Measurements from ENCODE around the gene CALCB.
A peak's percentile ranks its signal among the peaks of the same experiment; 100 is the strongest.
"Not testable (repeated sequence)": the region's sequence is repeated elsewhere in the genome, so short reads cannot be mapped to it uniquely, and the experiment has no call there.

Gene CALCB

GRCh38 chr11:15073361-15074205, at the start of gene CALCB:
TSS of gene CALCB (plus strand) at chr11:15073593. CDS start at chr11:15074719, 1,126 bp downstream.
- peak; percentile 38 for DNase-seq
- Mint-ChIP-seq H3K9me3 (peaks cover 3% of the 10 kb centered on the region), H3K36me3 (no peaks in the 10 kb centered on the region), H3K4me1 (peaks cover 23% of the 10 kb centered on the region), H3K4me3 (peak within 1 kb of the TSS; percentile 72), H3K27me3 (peaks cover 61% of the 10 kb centered on the region), H3K27ac (no peak within 1 kb of the TSS)
- CTCF ChIA-PET = interaction anchor here (1.1 to 6.7 kb wide), 16 partner anchors 11 to 532 kb away, joined by 3 to 134 read pairs (median 5); partner anchors contain the start of gene CALCA

- Mint-ChIP-seq H3K27me3 (peaks cover 29% of the 10 kb centered on the region), H3K36me3 (no peaks in the 10 kb centered on the region), H3K4me3 (no peak overlapping the region), H3K9me3 (no peaks in the 10 kb centered on the region), H3K27ac (no peak overlapping the region), H3K4me1 (no peaks in the 10 kb centered on the region)
- CTCF ChIA-PET = no interaction called here
- DNase-seq = no peak
Observed at GRCh38 chr11:15027011-15027410, 46.4 kb upstream of the CALCB start.

GRCh38 chr11:15027956-15028355, 45.4 kb upstream of the CALCB start:
- Mint-ChIP-seq H3K4me3 (no peak overlapping the region), H3K36me3 (no peaks in the 10 kb centered on the region), H3K27ac (no peak overlapping the region), H3K27me3 (peaks cover 29% of the 10 kb centered on the region), H3K9me3 (no peaks in the 10 kb centered on the region), H3K4me1 (no peaks in the 10 kb centered on the region)
- CTCF ChIA-PET = no interaction called here
- no peak for DNase-seq

GRCh38 chr11:15028379-15028778, 45.0 kb upstream of the CALCB start:
- Mint-ChIP-seq H3K27me3 (peaks cover 29% of the 10 kb centered on the region), H3K4me3 (no peak overlapping the region), H3K4me1 (no peaks in the 10 kb centered on the region), H3K27ac (no peak overlapping the region), H3K9me3 (no peaks in the 10 kb centered on the region), H3K36me3 (no peaks in the 10 kb centered on the region)
- CTCF ChIA-PET = no interaction called here
- no peak for DNase-seq

GRCh38 chr11:15031945-15032344, 41.4 kb upstream of the CALCB start:
- H3K4me3 Mint-ChIP-seq, DNase-seq, CTCF ChIA-PET, H3K9me3 Mint-ChIP-seq, H3K36me3 Mint-ChIP-seq, H3K27ac Mint-ChIP-seq, H3K4me1 Mint-ChIP-seq: not testable (repeated sequence)
- H3K27me3 Mint-ChIP-seq = peaks cover 21% of the 10 kb centered on the region

- Mint-ChIP-seq H3K4me1 (no peaks in the 10 kb centered on the region), H3K27ac (no peak overlapping the region), H3K27me3 (peaks cover 21% of the 10 kb centered on the region), H3K9me3 (no peaks in the 10 kb centered on the region), H3K4me3 (no peak overlapping the region), H3K36me3 (no peaks in the 10 kb centered on the region)
- DNase-seq = no peak
- CTCF ChIA-PET = no interaction called here
Observed at GRCh38 chr11:15034687-15035267, 38.6 kb upstream of the CALCB start.

GRCh38 chr11:15035283-15035682, 38.1 kb upstream of the CALCB start:
- no peaks in the 10 kb centered on the region for H3K4me1 Mint-ChIP-seq
- H3K27me3 Mint-ChIP-seq = peaks cover 21% of the 10 kb centered on the region
- no peak overlapping the region for H3K27ac Mint-ChIP-seq
- H3K36me3 Mint-ChIP-seq = no peaks in the 10 kb centered on the region
- no peaks in the 10 kb centered on the region for H3K9me3 Mint-ChIP-seq
- CTCF ChIA-PET = no interaction called here
- DNase-seq = no peak
- no peak overlapping the region for H3K4me3 Mint-ChIP-seq

- Mint-ChIP-seq H3K4me3 (no peak overlapping the region), H3K36me3 (no peaks in the 10 kb centered on the region), H3K27me3 (peaks cover 21% of the 10 kb centered on the region), H3K9me3 (no peaks in the 10 kb centered on the region), H3K27ac (no peak overlapping the region), H3K4me1 (no peaks in the 10 kb centered on the region)
- DNase-seq = no peak
- CTCF ChIA-PET = interaction anchor here (1.3 to 1.6 kb wide), 2 partner anchors 36 to 62 kb away, joined by 4 to 6 read pairs; no protein-coding TSS in a partner anchor
Observed at GRCh38 chr11:15038963-15039362, 34.4 kb upstream of the CALCB start.

GRCh38 chr11:15045209-15045608, 28.2 kb upstream of the CALCB start:
- DNase-seq = no peak
- H3K4me3 Mint-ChIP-seq = no peak overlapping the region
- peaks cover 10% of the 10 kb centered on the region for H3K27me3 Mint-ChIP-seq
- no peaks in the 10 kb centered on the region for H3K36me3 Mint-ChIP-seq
- H3K9me3 Mint-ChIP-seq = no peaks in the 10 kb centered on the region
- CTCF ChIA-PET = no interaction called here
- no peaks in the 10 kb centered on the region for H3K4me1 Mint-ChIP-seq
- H3K27ac Mint-ChIP-seq = no peak overlapping the region

- Mint-ChIP-seq H3K36me3 (no peaks in the 10 kb centered on the region), H3K4me3 (no peak overlapping the region), H3K27me3 (peaks cover 10% of the 10 kb centered on the region), H3K9me3 (no peaks in the 10 kb centered on the region), H3K27ac (no peak overlapping the region), H3K4me1 (no peaks in the 10 kb centered on the region)
- CTCF ChIA-PET = interaction anchor here (1.3 kb wide), 2 partner anchors 55 to 71 kb away, joined by 4 read pairs; no protein-coding TSS in a partner anchor
- DNase-seq = no peak
Observed at GRCh38 chr11:15045891-15046290, 27.5 kb upstream of the CALCB start.

GRCh38 chr11:15046673-15047072, 26.7 kb upstream of the CALCB start:
- not testable (repeated sequence) for H3K4me3 Mint-ChIP-seq, H3K4me1 Mint-ChIP-seq, DNase-seq, H3K9me3 Mint-ChIP-seq, H3K36me3 Mint-ChIP-seq, H3K27ac Mint-ChIP-seq
- peaks cover 10% of the 10 kb centered on the region for H3K27me3 Mint-ChIP-seq
- CTCF ChIA-PET = interaction anchor here (1.3 to 1.9 kb wide), 3 partner anchors 28 to 72 kb away, joined by 4 to 6 read pairs (median 4); no protein-coding TSS in a partner anchor

GRCh38 chr11:15048616-15049015, 24.8 kb upstream of the CALCB start:
- CTCF ChIA-PET = interaction anchor here (0.6 to 1.9 kb wide), 3 partner anchors 9 to 140 kb away, joined by 3 to 6 read pairs (median 4); no protein-coding TSS in a partner anchor
- Mint-ChIP-seq H3K27ac (no peak overlapping the region), H3K4me1 (no peaks in the 10 kb centered on the region), H3K9me3 (no peaks in the 10 kb centered on the region), H3K4me3 (no peak overlapping the region), H3K27me3 (peaks cover 3% of the 10 kb centered on the region), H3K36me3 (no peaks in the 10 kb centered on the region)
- no peak for DNase-seq

GRCh38 chr11:15053191-15053685, 20.2 kb upstream of the CALCB start:
- DNase-seq = no peak
- CTCF ChIA-PET = interaction anchor here (1.7 kb wide), 1 partner anchor 21 kb away, joined by 5 read pairs; no protein-coding TSS in a partner anchor
- Mint-ChIP-seq H3K36me3 (no peaks in the 10 kb centered on the region), H3K27me3 (peaks cover 3% of the 10 kb centered on the region), H3K27ac (no peak overlapping the region), H3K4me3 (no peak overlapping the region), H3K4me1 (no peaks in the 10 kb centered on the region), H3K9me3 (no peaks in the 10 kb centered on the region)

GRCh38 chr11:15055620-15056356, 17.6 kb upstream of the CALCB start:
- Mint-ChIP-seq H3K36me3 (no peaks in the 10 kb centered on the region), H3K4me3 (no peak overlapping the region), H3K27ac (no peak overlapping the region), H3K27me3 (peaks cover 16% of the 10 kb centered on the region), H3K9me3 (no peaks in the 10 kb centered on the region), H3K4me1 (no peaks in the 10 kb centered on the region)
- DNase-seq = no peak
- CTCF ChIA-PET = interaction anchor here (1.1 to 1.6 kb wide), 3 partner anchors 18 to 21 kb away, joined by 3 to 4 read pairs (median 4); partner anchors contain the start of gene CALCB

Data from activated naive CD4-positive, alpha-beta T cell treated with anti-CD3 and anti-CD28 coated beads, Interleukin-2, amount 10 ng/mL, durations not matched to agents 7 days and 5 days (primary cell).